Activated T-cell treated with anti-CD3 and anti-CD28 coated beads, Interleukin-2, amount 50 U/mL, for 72 hours (primary cell): ENCODE data around the gene ZFHX3. TPM values are rescaled to one million over a fixed set of nuclear protein-coding genes. Genes with fewer than 3 reads are reported as not detected.

ENCODE experiments used
- ATAC-seq, 2 donors: fragments of 150-1000 bp; cut with Tn5 transposase; replicated peaks in 1 of 2; 2 replicates each; pipeline ENCODE4 v1.10.0; 2021; ENCODE audit warnings: moderate library complexity in 2 of 2, mild to moderate bottlenecking in 1 of 2
- DNase-seq, 2 donors: peaks; one replicate each; pipeline ENCODE4 v3.0.0; 2021 to 2022; ENCODE audit warnings: mixed read lengths in 1 of 2
- H3K27ac Mint-ChIP-seq: one replicate; pipeline ENCODE4 v1.8.0; 2022; ENCODE audit warnings: mild to moderate bottlenecking, moderate library complexity, mixed read lengths
- H3K27me3 Mint-ChIP-seq: one replicate; pipeline ENCODE4 v1.8.0; 2022; ENCODE audit warnings: low read depth, mixed read lengths
- H3K36me3 Mint-ChIP-seq, 2 donors: one replicate each; pipeline ENCODE4 v1.8.0; 2022; ENCODE audit warnings: mixed read lengths in 2 of 2, mild to moderate bottlenecking in 1 of 2; ENCODE audit not compliant: insufficient read depth in 2 of 2
- H3K4me1 Mint-ChIP-seq: one replicate; pipeline ENCODE4 v1.8.0; 2022; ENCODE audit warnings: low read depth, mixed read lengths
- H3K4me3 Mint-ChIP-seq, 2 donors: one replicate each; pipeline ENCODE4 v1.8.0; 2022; ENCODE audit warnings: mild to moderate bottlenecking in 2 of 2, mixed read lengths in 2 of 2, moderate library complexity in 2 of 2
- H3K9me3 Mint-ChIP-seq, 2 donors: one replicate each; pipeline ENCODE4 v1.8.0; 2022; ENCODE audit warnings: mixed read lengths in 2 of 2
- total RNA-seq, 2 donors: library from RNA; stranded (reverse); gene quantifications; one replicate each; pipeline ENCODE4 v1.2.3, GENCODE V29; 2022

The ZFHX3 gene
- total RNA-seq, 2 donors from 2014 or later = 0.35 to 1.0 TPM

GRCh38 chr16:72983241-72983640, 64.7 kb downstream of the ZFHX3 start:
- H3K27ac Mint-ChIP-seq = no peak overlapping the region
- no peak for ATAC-seq
- H3K4me3 Mint-ChIP-seq = no peak overlapping the region
- no peaks in the 10 kb centered on the region for H3K36me3 Mint-ChIP-seq
- H3K27me3 Mint-ChIP-seq = no peaks in the 10 kb centered on the region
- H3K9me3 Mint-ChIP-seq = no peaks in the 10 kb centered on the region
- H3K4me1 Mint-ChIP-seq = no peaks in the 10 kb centered on the region
- DNase-seq = no peak

- Mint-ChIP-seq H3K27ac (no peak overlapping the region), H3K36me3 (no peaks in the 10 kb centered on the region), H3K4me1 (no peaks in the 10 kb centered on the region), H3K27me3 (no peaks in the 10 kb centered on the region), H3K4me3 (no peak overlapping the region), H3K9me3 (no peaks in the 10 kb centered on the region)
- ATAC-seq (no peak), DNase-seq (no peak)
These were observed 68.0 kb downstream of the ZFHX3 start for GRCh38 chr16:72979974-72980373.

- no peak overlapping the region for H3K4me3 Mint-ChIP-seq
- H3K27me3 Mint-ChIP-seq = no peaks in the 10 kb centered on the region
- no peak overlapping the region for H3K27ac Mint-ChIP-seq
- peaks cover 0 to 1% of the 10 kb centered on the region in 2 donors for H3K9me3 Mint-ChIP-seq
- no peaks in the 10 kb centered on the region for H3K36me3 Mint-ChIP-seq
- H3K4me1 Mint-ChIP-seq = no peaks in the 10 kb centered on the region
- DNase-seq (no peak), ATAC-seq (no peak)
These were observed 69.7 kb downstream of the ZFHX3 start for GRCh38 chr16:72978212-72978611.

GRCh38 chr16:72977127-72977526, 70.8 kb downstream of the ZFHX3 start:
- H3K9me3 Mint-ChIP-seq = peaks cover 0 to 3% of the 10 kb centered on the region in 2 donors
- H3K4me3 Mint-ChIP-seq = no peak overlapping the region
- ATAC-seq (no peak), DNase-seq (no peak)
- H3K27me3 Mint-ChIP-seq = no peaks in the 10 kb centered on the region
- no peaks in the 10 kb centered on the region for H3K4me1 Mint-ChIP-seq
- H3K36me3 Mint-ChIP-seq = no peaks in the 10 kb centered on the region
- H3K27ac Mint-ChIP-seq = no peak overlapping the region

GRCh38 chr16:72976438-72977064, 71.4 kb downstream of the ZFHX3 start:
- ATAC-seq = no peak
- H3K4me3 Mint-ChIP-seq = no peak overlapping the region
- H3K27ac Mint-ChIP-seq = no peak overlapping the region
- no peaks in the 10 kb centered on the region for H3K27me3 Mint-ChIP-seq
- no peak for DNase-seq
- H3K36me3 Mint-ChIP-seq = no peaks in the 10 kb centered on the region
- peaks cover 0 to 3% of the 10 kb centered on the region in 2 donors for H3K9me3 Mint-ChIP-seq
- H3K4me1 Mint-ChIP-seq = no peaks in the 10 kb centered on the region

GRCh38 chr16:72975809-72976437, 72.0 kb downstream of the ZFHX3 start:
- Mint-ChIP-seq H3K27ac (no peak overlapping the region), H3K36me3 (no peaks in the 10 kb centered on the region), H3K4me1 (no peaks in the 10 kb centered on the region), H3K27me3 (no peaks in the 10 kb centered on the region), H3K4me3 (no peak overlapping the region), H3K9me3 (peaks cover 0 to 3% of the 10 kb centered on the region in 2 donors)
- ATAC-seq = no peak
- no peak for DNase-seq

GRCh38 chr16:72974142-72974769, 73.7 kb downstream of the ZFHX3 start:
- Mint-ChIP-seq H3K27ac (no peak overlapping the region), H3K36me3 (no peaks in the 10 kb centered on the region), H3K4me3 (no peak overlapping the region), H3K4me1 (no peaks in the 10 kb centered on the region), H3K27me3 (no peaks in the 10 kb centered on the region), H3K9me3 (peaks cover 0 to 3% of the 10 kb centered on the region in 2 donors)
- no peak for ATAC-seq
- no peak for DNase-seq

GRCh38 chr16:72972878-72973571, 74.9 kb downstream of the ZFHX3 start:
- Mint-ChIP-seq H3K4me3 (no peak overlapping the region), H3K27ac (no peak overlapping the region), H3K9me3 (peaks cover 0 to 3% of the 10 kb centered on the region in 2 donors), H3K4me1 (no peaks in the 10 kb centered on the region), H3K27me3 (no peaks in the 10 kb centered on the region), H3K36me3 (no peaks in the 10 kb centered on the region)
- ATAC-seq (no peak), DNase-seq (no peak)

- H3K27ac Mint-ChIP-seq = no peak overlapping the region
- DNase-seq (no peak), ATAC-seq (no peak)
- peaks cover 0 to 3% of the 10 kb centered on the region in 2 donors for H3K9me3 Mint-ChIP-seq
- no peaks in the 10 kb centered on the region for H3K36me3 Mint-ChIP-seq
- H3K27me3 Mint-ChIP-seq = no peaks in the 10 kb centered on the region
- no peaks in the 10 kb centered on the region for H3K4me1 Mint-ChIP-seq
- no peak overlapping the region for H3K4me3 Mint-ChIP-seq
These were observed 76.6 kb downstream of the ZFHX3 start for GRCh38 chr16:72971370-72971769.

- no peaks in the 10 kb centered on the region for H3K27me3 Mint-ChIP-seq
- DNase-seq (no peak), ATAC-seq (no peak)
- no peaks in the 10 kb centered on the region for H3K4me1 Mint-ChIP-seq
- H3K4me3 Mint-ChIP-seq = no peak overlapping the region
- peaks cover 0 to 3% of the 10 kb centered on the region in 2 donors for H3K9me3 Mint-ChIP-seq
- no peaks in the 10 kb centered on the region for H3K36me3 Mint-ChIP-seq
- H3K27ac Mint-ChIP-seq = no peak overlapping the region
These were observed 77.3 kb downstream of the ZFHX3 start for GRCh38 chr16:72970656-72971055.

- ATAC-seq (no peak), DNase-seq (no peak)
- H3K4me3 Mint-ChIP-seq = no peak overlapping the region
- peaks cover 0 to 3% of the 10 kb centered on the region in 2 donors for H3K9me3 Mint-ChIP-seq
- no peaks in the 10 kb centered on the region for H3K4me1 Mint-ChIP-seq
- no peak overlapping the region for H3K27ac Mint-ChIP-seq
- no peaks in the 10 kb centered on the region for H3K27me3 Mint-ChIP-seq
- H3K36me3 Mint-ChIP-seq = no peaks in the 10 kb centered on the region
These were observed 78.1 kb downstream of the ZFHX3 start for GRCh38 chr16:72969812-72970211.

- Mint-ChIP-seq H3K9me3 (peaks cover 0 to 3% of the 10 kb centered on the region in 2 donors), H3K27ac (no peak overlapping the region), H3K4me1 (no peaks in the 10 kb centered on the region), H3K36me3 (no peaks in the 10 kb centered on the region), H3K27me3 (no peaks in the 10 kb centered on the region), H3K4me3 (no peak overlapping the region)
- ATAC-seq (no peak), DNase-seq (no peak)
These were observed 78.8 kb downstream of the ZFHX3 start for GRCh38 chr16:72969146-72969545.

- Mint-ChIP-seq H3K27ac (no peak overlapping the region), H3K4me3 (no peak overlapping the region), H3K36me3 (no peaks in the 10 kb centered on the region), H3K9me3 (no peaks in the 10 kb centered on the region), H3K27me3 (no peaks in the 10 kb centered on the region), H3K4me1 (no peaks in the 10 kb centered on the region)
- no peak for DNase-seq
- no peak for ATAC-seq
These were observed 80.0 kb downstream of the ZFHX3 start for GRCh38 chr16:72967941-72968340.
